ENCODE measurements around the gene CRHBP.
"Not testable (repeated sequence)": the region's sequence is repeated elsewhere in the genome, so short reads cannot be mapped to it uniquely, and the experiment has no call there.

CRHBP gene

DNA sequence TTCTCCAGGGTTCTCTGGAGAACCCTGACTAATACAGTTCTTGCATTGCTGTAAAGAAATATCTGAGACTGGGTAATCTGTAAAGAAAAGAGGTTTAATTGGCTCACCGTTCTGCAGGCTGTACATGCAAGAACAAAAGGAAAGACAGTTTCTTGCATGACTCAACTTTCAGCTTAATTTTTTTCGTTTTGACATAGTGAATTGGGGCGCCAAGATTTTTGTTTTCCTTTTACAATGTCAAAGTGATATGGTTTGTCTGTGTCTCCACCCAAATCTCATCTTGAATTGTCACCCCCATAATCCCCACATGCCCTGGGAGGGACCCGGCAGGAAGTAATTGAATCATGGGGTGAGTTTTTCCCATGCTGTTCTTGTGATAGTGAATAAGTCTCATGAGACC lies 11.8 kb upstream of the CRHBP start:
- H3K4me2 ChIP-seq = no peak overlapping the region
- no peaks in the 10 kb centered on the region for H3K4me1 ChIP-seq
- H4K20me1 ChIP-seq = no peaks in the 10 kb centered on the region
- H3K36me3 ChIP-seq = no peaks in the 10 kb centered on the region
- H3K4me3 ChIP-seq = no peak overlapping the region
- H3K27me3 ChIP-seq = no peaks in the 10 kb centered on the region
- no peak overlapping the region for H3K27ac ChIP-seq
- no peak overlapping the region for H3K9ac ChIP-seq
- no peaks in the 10 kb centered on the region for H3K9me3 ChIP-seq
- TF ChIP-seq Cebpa-rat (IDR thresholded peaks at IDR 0.05) = no peak

DNA sequence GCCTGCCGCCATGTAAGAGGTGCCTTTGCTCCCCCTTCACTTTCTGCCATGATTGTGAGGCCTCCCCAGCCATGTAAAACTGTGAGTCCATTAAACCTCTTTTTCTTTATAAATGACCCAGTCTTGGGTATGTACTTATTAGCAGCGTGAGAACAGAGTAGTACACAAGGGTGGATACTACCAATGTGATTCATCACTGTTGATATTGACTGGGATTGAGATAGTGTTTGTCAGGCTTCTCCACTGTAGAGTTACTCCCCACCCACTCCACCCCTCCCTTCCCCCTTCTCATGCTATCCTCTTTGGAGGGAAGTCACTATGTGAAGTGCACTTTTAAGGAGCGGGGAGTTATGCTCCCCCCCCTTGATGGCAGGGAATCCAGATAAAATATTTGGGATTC lies 11.4 kb upstream of the CRHBP start:
- Histone ChIP-seq H3K4me2 (no peak overlapping the region), H4K20me1 (no peaks in the 10 kb centered on the region), H3K36me3 (no peaks in the 10 kb centered on the region), H3K27me3 (no peaks in the 10 kb centered on the region), H3K27ac (no peak overlapping the region), H3K4me1 (no peaks in the 10 kb centered on the region), H3K9ac (no peak overlapping the region), H3K9me3 (no peaks in the 10 kb centered on the region), H3K4me3 (no peak overlapping the region)
- no peak for TF ChIP-seq Cebpa-rat (IDR thresholded peaks at IDR 0.05)

- no peak overlapping the region for H3K9ac ChIP-seq
- H3K36me3 ChIP-seq = no peaks in the 10 kb centered on the region
- TF ChIP-seq Cebpa-rat (IDR thresholded peaks at IDR 0.05) = no peak
- H3K4me3 ChIP-seq = no peak overlapping the region
- H3K27me3 ChIP-seq = no peaks in the 10 kb centered on the region
- no peak overlapping the region for H3K27ac ChIP-seq
- H3K4me2 ChIP-seq = no peak overlapping the region
- H3K4me1 ChIP-seq = no peaks in the 10 kb centered on the region
- H3K9me3 ChIP-seq = no peaks in the 10 kb centered on the region
- H4K20me1 ChIP-seq = no peaks in the 10 kb centered on the region
Observed at GRCh38 chr5:76942581-76942980, 10.3 kb upstream of the CRHBP start.

- H4K20me1 ChIP-seq = no peaks in the 10 kb centered on the region
- no peaks in the 10 kb centered on the region for H3K9me3 ChIP-seq
- no peak overlapping the region for H3K4me3 ChIP-seq
- no peaks in the 10 kb centered on the region for H3K4me1 ChIP-seq
- H3K27ac ChIP-seq = no peak overlapping the region
- H3K36me3 ChIP-seq = no peaks in the 10 kb centered on the region
- H3K27me3 ChIP-seq = no peaks in the 10 kb centered on the region
- H3K4me2 ChIP-seq = no peak overlapping the region
- TF ChIP-seq Cebpa-rat (IDR thresholded peaks at IDR 0.05) = no peak
- no peak overlapping the region for H3K9ac ChIP-seq
Observed at GRCh38 chr5:76943006-76943405, 9.8 kb upstream of the CRHBP start.

DNA sequence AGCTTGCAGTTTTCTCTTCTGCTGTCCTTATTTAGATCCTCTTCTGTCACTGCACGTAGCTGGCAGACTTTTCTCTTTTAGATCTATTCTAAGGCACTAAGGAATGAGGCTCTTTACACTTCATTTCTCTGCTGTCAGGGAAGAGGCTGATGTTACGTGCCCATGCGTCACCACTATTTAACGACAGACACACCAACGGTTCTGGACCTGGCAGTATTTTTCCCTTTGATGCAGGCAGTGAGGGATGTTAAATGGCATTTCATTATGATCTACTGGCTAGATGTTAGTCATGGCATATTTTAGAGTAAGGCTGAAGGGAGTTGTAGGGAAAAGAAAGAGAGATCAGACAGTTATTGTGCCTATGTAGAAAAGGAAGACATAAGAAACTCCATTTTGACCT lies 8.2 kb upstream of the CRHBP start:
- no peaks in the 10 kb centered on the region for H4K20me1 ChIP-seq
- no peak overlapping the region for H3K9ac ChIP-seq
- no peak overlapping the region for H3K4me3 ChIP-seq
- no peaks in the 10 kb centered on the region for H3K4me1 ChIP-seq
- no peak overlapping the region for H3K4me2 ChIP-seq
- H3K27ac ChIP-seq = no peak overlapping the region
- H3K9me3 ChIP-seq = no peaks in the 10 kb centered on the region
- no peaks in the 10 kb centered on the region for H3K36me3 ChIP-seq
- H3K27me3 ChIP-seq = no peaks in the 10 kb centered on the region
- TF ChIP-seq Cebpa-rat (IDR thresholded peaks at IDR 0.05) = no peak

GRCh38 chr5:76945238-76945637 lies 7.6 kb upstream of the CRHBP start:
- H3K4me3 ChIP-seq, H3K36me3 ChIP-seq, H3K27me3 ChIP-seq, H4K20me1 ChIP-seq, H3K27ac ChIP-seq, H3K4me2 ChIP-seq, H3K4me1 ChIP-seq, H3K9ac ChIP-seq, H3K9me3 ChIP-seq: not testable (repeated sequence)

DNA sequence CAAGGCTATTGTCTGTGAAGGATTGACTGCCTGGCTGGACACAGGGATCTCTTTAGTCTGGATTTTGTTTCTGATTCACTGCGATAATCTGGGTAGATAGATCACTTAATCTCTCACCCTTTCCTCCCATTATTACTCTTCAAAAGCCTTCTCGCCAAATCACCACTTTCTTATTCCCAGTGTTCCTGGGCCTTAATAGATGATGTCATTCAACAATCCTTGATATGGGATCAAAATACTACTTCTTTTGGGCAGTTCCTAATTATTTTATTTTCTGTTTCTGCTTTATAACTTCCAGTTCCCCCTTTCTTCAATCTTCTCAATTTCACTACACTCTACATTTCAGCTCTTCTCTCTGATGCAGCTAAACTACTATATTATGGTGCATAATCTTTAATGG lies 6.8 kb upstream of the CRHBP start:
- Histone ChIP-seq H3K27ac (no peak overlapping the region), H4K20me1 (no peaks in the 10 kb centered on the region), H3K4me3 (no peak overlapping the region), H3K27me3 (no peaks in the 10 kb centered on the region), H3K9me3 (no peaks in the 10 kb centered on the region), H3K9ac (no peak overlapping the region), H3K4me1 (no peaks in the 10 kb centered on the region), H3K36me3 (no peaks in the 10 kb centered on the region), H3K4me2 (no peak overlapping the region)
- TF ChIP-seq Cebpa-rat (IDR thresholded peaks at IDR 0.05) = no peak

- Histone ChIP-seq H4K20me1 (no peaks in the 10 kb centered on the region), H3K27me3 (no peaks in the 10 kb centered on the region), H3K4me1 (no peaks in the 10 kb centered on the region), H3K9ac (no peak overlapping the region), H3K9me3 (no peaks in the 10 kb centered on the region), H3K4me2 (no peak overlapping the region), H3K36me3 (no peaks in the 10 kb centered on the region), H3K27ac (no peak overlapping the region), H3K4me3 (no peak overlapping the region)
- no peak for TF ChIP-seq Cebpa-rat (IDR thresholded peaks at IDR 0.05)
Observed at GRCh38 chr5:76947082-76947503, 5.8 kb upstream of the CRHBP start.

DNA sequence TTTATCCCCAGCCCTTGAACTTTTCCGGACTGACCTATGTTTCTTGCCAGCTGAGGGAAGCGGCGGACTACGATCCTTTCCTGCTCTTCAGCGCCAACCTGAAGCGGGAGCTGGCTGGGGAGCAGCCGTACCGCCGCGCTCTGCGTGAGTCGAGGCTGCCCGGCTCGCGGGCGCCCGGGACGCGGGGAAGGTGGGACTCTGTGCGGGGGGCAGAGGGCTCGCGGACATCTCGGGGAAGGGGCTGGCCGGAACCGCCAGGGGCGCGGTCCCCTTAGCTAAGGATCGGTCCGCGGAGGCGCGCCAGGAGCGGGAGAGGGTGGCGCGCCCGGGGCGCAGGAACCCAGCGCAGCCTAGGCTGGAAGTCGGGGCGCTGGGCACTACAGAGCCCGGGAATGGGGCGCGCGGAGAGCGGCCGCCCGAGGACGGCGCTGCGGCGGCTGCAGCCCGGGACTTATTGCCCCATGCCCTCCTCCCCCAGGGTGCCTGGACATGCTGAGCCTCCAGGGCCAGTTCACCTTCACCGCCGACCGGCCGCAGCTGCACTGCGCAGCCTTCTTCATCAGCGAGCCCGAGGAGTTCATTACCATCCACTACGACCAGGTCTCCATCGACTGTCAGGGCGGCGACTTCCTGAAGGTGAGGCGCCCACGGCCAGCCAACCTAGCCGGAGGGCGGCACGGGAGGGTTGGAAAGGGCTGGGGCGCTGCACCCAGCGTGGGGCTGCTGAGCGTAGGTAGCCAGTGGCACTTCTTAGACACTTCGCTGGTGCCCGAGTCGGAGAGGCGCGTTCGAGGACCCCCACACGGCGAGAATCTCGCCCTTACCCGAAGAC lies 922 bp downstream of the CRHBP start:
- no peak for TF ChIP-seq Cebpa-rat (IDR thresholded peaks at IDR 0.05)
- H3K4me3 ChIP-seq = no peak overlapping the region

GRCh38 chr5:76954383-76954763 lies 1.5 kb downstream of the CRHBP start:
- H3K4me2 ChIP-seq = no peak overlapping the region
- no peaks in the 10 kb centered on the region for H3K4me1 ChIP-seq
- TF ChIP-seq Cebpa-rat (IDR thresholded peaks at IDR 0.05) = no peak
- no peaks in the 10 kb centered on the region for H4K20me1 ChIP-seq
- H3K9me3 ChIP-seq = peaks cover 18% of the 10 kb centered on the region
- no peak overlapping the region for H3K4me3 ChIP-seq
- H3K27ac ChIP-seq = no peak overlapping the region
- no peak overlapping the region for H3K9ac ChIP-seq
- no peaks in the 10 kb centered on the region for H3K27me3 ChIP-seq
- no peaks in the 10 kb centered on the region for H3K36me3 ChIP-seq

More for the DNA sequence above, 922 bp downstream of the CRHBP start:
- Histone ChIP-seq H3K36me3 (no peaks in the 10 kb centered on the region), H3K4me1 (no peaks in the 10 kb centered on the region), H3K4me2 (no peak overlapping the region), H3K27ac (no peak overlapping the region), H3K27me3 (no peaks in the 10 kb centered on the region), H4K20me1 (no peaks in the 10 kb centered on the region), H3K9me3 (peaks cover 18% of the 10 kb centered on the region), H3K9ac (no peak overlapping the region)

DNA sequence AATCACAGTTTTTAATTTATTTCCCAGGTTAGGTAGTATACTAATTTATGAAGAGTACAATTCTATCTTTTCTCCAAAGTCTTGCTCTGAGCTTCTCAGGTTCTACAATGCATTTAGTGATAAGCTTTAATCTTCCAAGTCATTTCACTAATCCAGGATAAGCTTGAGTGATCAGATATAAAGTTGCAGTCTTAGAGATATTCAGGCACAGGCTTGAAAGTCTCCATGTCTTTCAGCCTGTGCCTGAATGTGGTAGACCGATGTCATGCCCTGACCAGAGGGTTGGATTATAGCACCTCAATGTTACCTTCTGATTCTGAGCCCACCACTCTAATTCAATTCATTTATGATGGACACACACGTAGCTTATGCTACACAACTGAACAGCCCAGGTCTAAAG lies 3.2 kb downstream of the CRHBP start:
- Histone ChIP-seq H3K9me3 (peaks cover 18% of the 10 kb centered on the region), H3K4me1 (no peaks in the 10 kb centered on the region), H3K36me3 (no peaks in the 10 kb centered on the region), H3K27ac (no peak overlapping the region), H3K4me2 (no peak overlapping the region), H3K4me3 (no peak overlapping the region), H3K27me3 (no peaks in the 10 kb centered on the region), H3K9ac (no peak overlapping the region), H4K20me1 (no peaks in the 10 kb centered on the region)
- no peak for TF ChIP-seq Cebpa-rat (IDR thresholded peaks at IDR 0.05)

Measured in BLaER1 (cell line).